HL-60 (cell line): ENCODE data around the gene AKR1C1.

ENCODE experiments used
- DNase-seq, 2 experiments: peaks; one replicate each; pipeline ENCODE4 v3.0.0-alpha.2; 2010 to 2020; ENCODE audit warnings: low read depth in 1 of 2, low spot score in 1 of 2
- H3K27ac ChIP-seq: fragments of 250-450 bp; sonication (Bioruptor Pico); replicated peaks from 2 replicates; pipeline ENCODE4 v1.5.1; 2020; ENCODE audit warnings: mild to moderate bottlenecking, moderate library complexity
- H3K27me3 ChIP-seq: fragments of 250-450 bp; sonication (Bioruptor Pico); 2 replicates; pipeline ENCODE4 v1.5.1; 2021; ENCODE audit warnings: mild to moderate bottlenecking, moderate library complexity; ENCODE audit not compliant: insufficient read depth, poor library complexity, severe bottlenecking
- H3K4me3 ChIP-seq: replicated peaks from 2 replicates; pipeline ENCODE4 v1.5.1; 2011; ENCODE audit warnings: mild to moderate bottlenecking, control low read depth, low read length; ENCODE audit not compliant: insufficient read depth
- GABPA ChIP-seq: IDR thresholded peaks from 2 replicates; pipeline ENCODE4 v1.6.1; 2012; ENCODE audit warnings: low read depth
- POLR2AphosphoS5 ChIP-seq: IDR thresholded peaks from 2 replicates; pipeline ENCODE4 v1.6.1; 2012; ENCODE audit warnings: low read depth
- REST ChIP-seq: IDR thresholded peaks from 2 replicates; pipeline ENCODE4 v1.6.1; 2012; ENCODE audit warnings: low read depth; ENCODE audit not compliant: insufficient replicate concordance
- SPI1 ChIP-seq: IDR thresholded peaks from 2 replicates; pipeline ENCODE4 v1.6.1; 2012; ENCODE audit warnings: low read depth, mild to moderate bottlenecking, borderline replicate concordance
- TF ChIP-seq, protein P1 (sequence below): IDR thresholded peaks from one replicate; pipeline ENCODE4 v1.5.1; 2011; ENCODE audit warnings: low read length, control low read depth, inconsistent platforms; ENCODE audit not compliant: insufficient read depth

Gene AKR1C1

GRCh38 chr10:4926400-4926799 is 36.8 kb upstream of the AKR1C1 start:
- no peak for TF ChIP-seq REST
- TF ChIP-seq, protein P1, sequence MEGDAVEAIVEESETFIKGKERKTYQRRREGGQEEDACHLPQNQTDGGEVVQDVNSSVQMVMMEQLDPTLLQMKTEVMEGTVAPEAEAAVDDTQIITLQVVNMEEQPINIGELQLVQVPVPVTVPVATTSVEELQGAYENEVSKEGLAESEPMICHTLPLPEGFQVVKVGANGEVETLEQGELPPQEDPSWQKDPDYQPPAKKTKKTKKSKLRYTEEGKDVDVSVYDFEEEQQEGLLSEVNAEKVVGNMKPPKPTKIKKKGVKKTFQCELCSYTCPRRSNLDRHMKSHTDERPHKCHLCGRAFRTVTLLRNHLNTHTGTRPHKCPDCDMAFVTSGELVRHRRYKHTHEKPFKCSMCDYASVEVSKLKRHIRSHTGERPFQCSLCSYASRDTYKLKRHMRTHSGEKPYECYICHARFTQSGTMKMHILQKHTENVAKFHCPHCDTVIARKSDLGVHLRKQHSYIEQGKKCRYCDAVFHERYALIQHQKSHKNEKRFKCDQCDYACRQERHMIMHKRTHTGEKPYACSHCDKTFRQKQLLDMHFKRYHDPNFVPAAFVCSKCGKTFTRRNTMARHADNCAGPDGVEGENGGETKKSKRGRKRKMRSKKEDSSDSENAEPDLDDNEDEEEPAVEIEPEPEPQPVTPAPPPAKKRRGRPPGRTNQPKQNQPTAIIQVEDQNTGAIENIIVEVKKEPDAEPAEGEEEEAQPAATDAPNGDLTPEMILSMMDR = no peak
- TF ChIP-seq POLR2AphosphoS5 = no peak
- no peak for TF ChIP-seq SPI1
- TF ChIP-seq GABPA = no peak
- no peak overlapping the region for H3K4me3 ChIP-seq
- H3K27ac ChIP-seq = no peak overlapping the region
- H3K27me3 ChIP-seq = no peaks in the 10 kb centered on the region
- no peak for DNase-seq

GRCh38 chr10:4931587-4931986 is 31.6 kb upstream of the AKR1C1 start:
- TF ChIP-seq, protein P1 = no peak
- TF ChIP-seq POLR2AphosphoS5 (peak; percentile 49; the same call in 1 of the 2 replicates), GABPA (no peak), SPI1 (no peak), REST (no peak)
- no peak overlapping the region for H3K27ac ChIP-seq
- no peak overlapping the region for H3K4me3 ChIP-seq

GRCh38 chr10:4934391-4934987 is 28.7 kb upstream of the AKR1C1 start:
- Histone ChIP-seq H3K27me3 (no peaks in the 10 kb centered on the region), H3K4me3 (no peak overlapping the region), H3K27ac (no peak overlapping the region)
- no peak for TF ChIP-seq POLR2AphosphoS5
- TF ChIP-seq, protein P1 = no peak
- TF ChIP-seq REST = no peak
- no peak for TF ChIP-seq SPI1
- no peak for TF ChIP-seq GABPA
- no peak for DNase-seq

More at GRCh38 chr10:4931587-4931986, 31.6 kb upstream of the AKR1C1 start:
- no peak for DNase-seq
- H3K27me3 ChIP-seq = no peaks in the 10 kb centered on the region
